Measurements from ENCODE around the gene OR13A1. TPM values are rescaled to one million over a fixed set of nuclear protein-coding genes. Genes with fewer than 3 reads are reported as not detected.
"Not testable (repeated sequence)": the region's sequence is repeated elsewhere in the genome, so short reads cannot be mapped to it uniquely, and the experiment has no call there.

The OR13A1 gene, protein sequence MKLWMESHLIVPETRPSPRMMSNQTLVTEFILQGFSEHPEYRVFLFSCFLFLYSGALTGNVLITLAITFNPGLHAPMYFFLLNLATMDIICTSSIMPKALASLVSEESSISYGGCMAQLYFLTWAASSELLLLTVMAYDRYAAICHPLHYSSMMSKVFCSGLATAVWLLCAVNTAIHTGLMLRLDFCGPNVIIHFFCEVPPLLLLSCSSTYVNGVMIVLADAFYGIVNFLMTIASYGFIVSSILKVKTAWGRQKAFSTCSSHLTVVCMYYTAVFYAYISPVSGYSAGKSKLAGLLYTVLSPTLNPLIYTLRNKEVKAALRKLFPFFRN
- not detected for polyA plus RNA-seq (2012; ENCODE audit: insufficient read depth, insufficient read length, low read depth)

- no peak for DNase-seq
- Histone ChIP-seq H3K36me3 (no peaks in the 10 kb centered on the region), H3K4me1 (no peaks in the 10 kb centered on the region), H3K9me3 (no peaks in the 10 kb centered on the region), H3K27me3 (no peaks in the 10 kb centered on the region), H3K4me3 (ENCODE audit: low read depth, low read length) (no peak within 1 kb of the TSS)
- TF ChIP-seq, protein P1, sequence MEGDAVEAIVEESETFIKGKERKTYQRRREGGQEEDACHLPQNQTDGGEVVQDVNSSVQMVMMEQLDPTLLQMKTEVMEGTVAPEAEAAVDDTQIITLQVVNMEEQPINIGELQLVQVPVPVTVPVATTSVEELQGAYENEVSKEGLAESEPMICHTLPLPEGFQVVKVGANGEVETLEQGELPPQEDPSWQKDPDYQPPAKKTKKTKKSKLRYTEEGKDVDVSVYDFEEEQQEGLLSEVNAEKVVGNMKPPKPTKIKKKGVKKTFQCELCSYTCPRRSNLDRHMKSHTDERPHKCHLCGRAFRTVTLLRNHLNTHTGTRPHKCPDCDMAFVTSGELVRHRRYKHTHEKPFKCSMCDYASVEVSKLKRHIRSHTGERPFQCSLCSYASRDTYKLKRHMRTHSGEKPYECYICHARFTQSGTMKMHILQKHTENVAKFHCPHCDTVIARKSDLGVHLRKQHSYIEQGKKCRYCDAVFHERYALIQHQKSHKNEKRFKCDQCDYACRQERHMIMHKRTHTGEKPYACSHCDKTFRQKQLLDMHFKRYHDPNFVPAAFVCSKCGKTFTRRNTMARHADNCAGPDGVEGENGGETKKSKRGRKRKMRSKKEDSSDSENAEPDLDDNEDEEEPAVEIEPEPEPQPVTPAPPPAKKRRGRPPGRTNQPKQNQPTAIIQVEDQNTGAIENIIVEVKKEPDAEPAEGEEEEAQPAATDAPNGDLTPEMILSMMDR (IDR thresholded peaks at IDR 0.05; ENCODE audit: low read depth, low read length), result no peak
Measured at GRCh38 chr10:45315508-45315907, at the start of gene OR13A1. Gene OR13A1 (minus strand): TSS chr10:45315608. CDS start chr10:45304422, 11,186 bp downstream.

- not testable (repeated sequence) for H3K4me3 ChIP-seq (ENCODE audit: low read depth, low read length); DNase-seq; H3K4me1 ChIP-seq
Measured at GRCh38 chr10:45361983-45362799, 46.8 kb upstream of the OR13A1 start.

DNA sequence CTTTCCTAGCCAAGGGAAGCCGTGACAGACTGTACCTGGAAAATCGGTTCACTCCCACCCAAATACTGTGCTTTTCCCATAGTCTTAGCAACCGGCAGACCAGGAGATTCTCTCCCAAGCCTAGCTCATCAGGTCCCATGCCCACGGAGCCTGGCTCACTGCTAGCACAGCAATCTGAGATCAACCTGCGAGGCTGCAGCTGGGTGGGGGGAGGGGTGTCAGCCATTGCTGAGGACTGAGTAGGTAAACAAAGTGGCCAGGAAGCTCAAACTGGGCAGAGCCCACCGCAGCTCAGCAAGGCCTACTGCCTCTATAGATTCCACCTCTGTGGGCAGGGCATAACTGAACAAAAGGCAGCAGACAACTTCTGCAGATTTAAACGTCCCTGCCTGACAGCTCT, 43.6 kb upstream of the OR13A1 start:
- not testable (repeated sequence) for H3K4me3 ChIP-seq (ENCODE audit: low read depth, low read length); H3K27me3 ChIP-seq; H3K9me3 ChIP-seq; H3K36me3 ChIP-seq; H3K4me1 ChIP-seq; DNase-seq

More at GRCh38 chr10:45361983-45362799, 46.8 kb upstream of the OR13A1 start:
- not testable (repeated sequence) for H3K9me3 ChIP-seq, H3K27me3 ChIP-seq, H3K36me3 ChIP-seq

- Histone ChIP-seq H3K36me3 (no peaks in the 10 kb centered on the region), H3K9me3 (no peaks in the 10 kb centered on the region), H3K4me3 (ENCODE audit: low read depth, low read length) (no peak overlapping the region), H3K27me3 (no peaks in the 10 kb centered on the region), H3K4me1 (no peaks in the 10 kb centered on the region)
- DNase-seq, result no peak
- TF ChIP-seq, protein P1 (IDR thresholded peaks at IDR 0.05; ENCODE audit: low read depth, low read length), result no peak
Measured at GRCh38 chr10:45355494-45355893, 40.1 kb upstream of the OR13A1 start.

DNA sequence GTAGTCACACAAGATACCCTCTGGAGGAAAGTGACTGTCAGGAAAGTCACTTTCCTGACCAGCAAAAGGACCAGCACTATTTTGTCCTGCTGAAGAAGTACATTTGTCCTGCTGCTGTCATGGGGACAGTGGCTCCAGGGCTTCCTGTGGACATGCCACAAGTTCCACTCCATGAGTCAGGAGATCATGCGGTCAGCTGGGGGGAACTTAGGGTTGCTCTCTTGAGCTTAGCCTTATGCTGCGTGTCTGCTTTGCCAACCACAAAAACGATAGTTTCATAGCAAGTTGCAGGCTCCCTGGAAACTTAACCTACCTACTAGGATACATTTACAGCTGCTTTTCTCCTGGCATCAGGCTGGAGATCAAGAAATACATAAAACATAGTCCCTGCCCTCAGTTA, 38.9 kb upstream of the OR13A1 start:
- Histone ChIP-seq H3K9me3 (no peaks in the 10 kb centered on the region), H3K27me3 (no peaks in the 10 kb centered on the region), H3K4me1 (no peaks in the 10 kb centered on the region), H3K36me3 (no peaks in the 10 kb centered on the region), H3K4me3 (ENCODE audit: low read depth, low read length) (no peak overlapping the region)
- TF ChIP-seq, protein P1 (IDR thresholded peaks at IDR 0.05; ENCODE audit: low read depth, low read length), result no peak
- no peak for DNase-seq

GRCh38 chr10:45353186-45353585, 37.8 kb upstream of the OR13A1 start:
- DNase-seq, result no peak
- Histone ChIP-seq H3K27me3 (no peaks in the 10 kb centered on the region), H3K36me3 (no peaks in the 10 kb centered on the region), H3K9me3 (no peaks in the 10 kb centered on the region), H3K4me3 (ENCODE audit: low read depth, low read length) (no peak overlapping the region), H3K4me1 (no peaks in the 10 kb centered on the region)
- TF ChIP-seq, protein P1 (IDR thresholded peaks at IDR 0.05; ENCODE audit: low read depth, low read length), result no peak

DNA sequence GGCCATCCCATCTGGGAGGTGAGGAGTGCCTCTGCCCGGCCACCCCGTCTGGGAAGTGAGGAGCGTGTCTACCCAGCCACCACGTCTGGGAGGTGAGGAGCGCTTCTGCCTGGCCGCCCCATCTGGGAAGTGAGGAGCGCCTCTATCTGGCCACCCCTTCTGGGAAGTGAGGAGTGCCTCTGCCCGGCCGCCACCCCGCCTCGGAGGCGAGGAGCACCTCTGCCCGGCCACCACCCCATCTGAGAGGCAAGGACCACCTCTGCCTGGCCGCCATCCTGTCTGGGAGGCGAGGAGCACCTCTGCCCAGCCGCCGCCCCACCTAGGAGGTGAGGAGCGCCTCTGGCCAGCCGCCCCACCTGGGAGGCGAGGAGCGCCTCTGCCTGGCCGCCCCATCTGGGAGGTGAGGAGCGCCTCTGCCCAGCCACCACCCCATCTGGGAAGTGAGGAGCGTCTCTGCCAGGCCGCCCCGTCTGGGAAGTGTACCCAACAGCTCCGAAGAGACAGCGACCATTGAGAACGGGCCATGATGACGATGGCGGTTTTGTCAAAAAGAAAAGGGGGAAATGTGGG, 32.9 kb upstream of the OR13A1 start:
- not testable (repeated sequence) for H3K36me3 ChIP-seq; DNase-seq; H3K4me3 ChIP-seq (ENCODE audit: low read depth, low read length); H3K27me3 ChIP-seq; H3K9me3 ChIP-seq; H3K4me1 ChIP-seq

DNA sequence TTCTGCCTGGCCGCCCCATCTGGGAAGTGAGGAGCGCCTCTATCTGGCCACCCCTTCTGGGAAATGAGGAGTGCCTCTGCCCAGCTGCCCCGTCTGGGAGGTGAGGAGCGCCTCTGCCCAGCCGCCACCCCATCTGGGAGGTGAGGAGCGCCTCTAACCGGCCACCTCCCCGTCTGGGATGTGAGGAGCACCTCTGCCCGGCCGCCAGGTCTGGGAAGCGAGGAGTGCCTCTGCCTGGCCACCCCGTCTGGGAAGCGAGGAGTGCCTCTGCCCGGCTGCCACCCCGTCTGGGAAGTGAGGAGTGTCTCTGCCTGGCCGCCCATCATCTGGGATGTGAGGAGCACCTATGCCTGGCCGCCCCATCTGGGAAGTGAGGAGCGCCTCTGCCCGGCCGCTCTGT, 32.1 kb upstream of the OR13A1 start:
- H3K27me3 ChIP-seq; H3K4me1 ChIP-seq; H3K9me3 ChIP-seq; H3K36me3 ChIP-seq; H3K4me3 ChIP-seq (ENCODE audit: low read depth, low read length); DNase-seq: not testable (repeated sequence)

GRCh38 chr10:45346652-45347335, 31.4 kb upstream of the OR13A1 start:
- H3K4me3 ChIP-seq (ENCODE audit: low read depth, low read length); DNase-seq; H3K4me1 ChIP-seq; H3K9me3 ChIP-seq; H3K27me3 ChIP-seq; H3K36me3 ChIP-seq: not testable (repeated sequence)

DNA sequence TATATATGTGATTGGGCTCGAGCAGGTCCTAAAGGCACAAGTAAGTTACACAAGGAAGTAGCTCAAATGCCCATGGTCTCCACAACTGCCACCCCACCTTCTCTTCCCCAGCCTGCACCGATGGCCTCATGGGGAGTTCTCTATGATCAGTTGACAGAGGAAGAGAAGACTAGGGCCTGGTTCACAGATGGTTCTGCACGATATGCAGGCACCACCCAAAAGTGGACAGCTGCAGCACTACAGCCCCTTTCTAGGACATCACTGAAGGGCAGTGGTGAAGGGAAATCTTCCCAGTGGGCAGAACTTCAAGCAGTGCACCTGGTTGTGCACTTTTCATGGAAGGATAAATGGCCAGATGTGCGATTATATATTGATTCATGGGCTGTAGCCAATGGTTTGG, 25.0 kb upstream of the OR13A1 start:
- H3K4me3 ChIP-seq (ENCODE audit: low read depth, low read length); DNase-seq; H3K36me3 ChIP-seq; H3K4me1 ChIP-seq; H3K27me3 ChIP-seq; H3K9me3 ChIP-seq: not testable (repeated sequence)

Data from BE2C (cell line).